NCI-H1694 (cell line): Measurements from ENCODE around the gene AKAP6.
"Not testable (repeated sequence)": the region's sequence is repeated elsewhere in the genome, so short reads cannot be mapped to it uniquely, and the experiment has no call there.

ENCODE experiments used
- DNase-seq: peaks from one replicate; lab custom pipeline; 2025; lab: John Stamatoyannopoulos, UW

The AKAP6 gene

GRCh38 chr14:32757568-32757967 is 428.5 kb downstream of the AKAP6 start:
- no peak for DNase-seq

- DNase-seq: no peak
Measured at GRCh38 chr14:32761381-32761968, 432.4 kb downstream of the AKAP6 start.

GRCh38 chr14:32762886-32763285 is 433.8 kb downstream of the AKAP6 start:
- no peak for DNase-seq

- DNase-seq: no peak
Measured at GRCh38 chr14:32763673-32764072, 434.6 kb downstream of the AKAP6 start.

GRCh38 chr14:32764131-32764530 is 435.0 kb downstream of the AKAP6 start:
- DNase-seq: no peak

GRCh38 chr14:32770422-32770821 is 441.3 kb downstream of the AKAP6 start:
- no peak for DNase-seq

GRCh38 chr14:32774214-32774613 is 445.1 kb downstream of the AKAP6 start:
- DNase-seq: no peak

- DNase-seq: no peak
Measured at GRCh38 chr14:32779840-32780239, 450.7 kb downstream of the AKAP6 start.

- no peak for DNase-seq
Measured at GRCh38 chr14:32784405-32784804, 455.3 kb downstream of the AKAP6 start.

GRCh38 chr14:32785585-32785984 is 456.5 kb downstream of the AKAP6 start:
- no peak for DNase-seq

- no peak for DNase-seq
Measured at GRCh38 chr14:32786886-32787285, 457.8 kb downstream of the AKAP6 start.

GRCh38 chr14:32793033-32793432 is 463.9 kb downstream of the AKAP6 start:
- not testable (repeated sequence) for DNase-seq

- DNase-seq: no peak
Measured at GRCh38 chr14:32800320-32800719, 471.2 kb downstream of the AKAP6 start.

- DNase-seq: no peak
Measured at GRCh38 chr14:32802295-32802694, 473.2 kb downstream of the AKAP6 start.

GRCh38 chr14:32805979-32806378 is 476.9 kb downstream of the AKAP6 start:
- no peak for DNase-seq

- DNase-seq: peak; percentile 76
Measured at GRCh38 chr14:32808644-32809043, 479.5 kb downstream of the AKAP6 start.

GRCh38 chr14:32809255-32809654 is 480.2 kb downstream of the AKAP6 start:
- DNase-seq: peak; percentile 42

- no peak for DNase-seq
Measured at GRCh38 chr14:32813401-32813800, 484.3 kb downstream of the AKAP6 start.

GRCh38 chr14:32814721-32815120 is 485.6 kb downstream of the AKAP6 start:
- no peak for DNase-seq

- DNase-seq: no peak
Measured at GRCh38 chr14:32816588-32816987, 487.5 kb downstream of the AKAP6 start.

- no peak for DNase-seq
Measured at GRCh38 chr14:32817780-32818179, 488.7 kb downstream of the AKAP6 start.

- no peak for DNase-seq
Measured at GRCh38 chr14:32818581-32818980, 489.5 kb downstream of the AKAP6 start.

GRCh38 chr14:32820181-32820580 is 491.1 kb downstream of the AKAP6 start:
- no peak for DNase-seq

- DNase-seq: no peak
Measured at GRCh38 chr14:32820682-32821081, 491.6 kb downstream of the AKAP6 start.
